Islet of Langerhans (tissue), 1 donor: ENCODE data around the gene AXIN1.
"Not testable (repeated sequence)": the region's sequence is repeated elsewhere in the genome, so short reads cannot be mapped to it uniquely, and the experiment has no call there.

ENCODE experiments used
- FAIRE-seq: peaks from one replicate; lab custom pipeline; 2011; peaks lifted over from hg19 to GRCh38; lab: Jason Lieb, UNC

AXIN1 gene

DNA sequence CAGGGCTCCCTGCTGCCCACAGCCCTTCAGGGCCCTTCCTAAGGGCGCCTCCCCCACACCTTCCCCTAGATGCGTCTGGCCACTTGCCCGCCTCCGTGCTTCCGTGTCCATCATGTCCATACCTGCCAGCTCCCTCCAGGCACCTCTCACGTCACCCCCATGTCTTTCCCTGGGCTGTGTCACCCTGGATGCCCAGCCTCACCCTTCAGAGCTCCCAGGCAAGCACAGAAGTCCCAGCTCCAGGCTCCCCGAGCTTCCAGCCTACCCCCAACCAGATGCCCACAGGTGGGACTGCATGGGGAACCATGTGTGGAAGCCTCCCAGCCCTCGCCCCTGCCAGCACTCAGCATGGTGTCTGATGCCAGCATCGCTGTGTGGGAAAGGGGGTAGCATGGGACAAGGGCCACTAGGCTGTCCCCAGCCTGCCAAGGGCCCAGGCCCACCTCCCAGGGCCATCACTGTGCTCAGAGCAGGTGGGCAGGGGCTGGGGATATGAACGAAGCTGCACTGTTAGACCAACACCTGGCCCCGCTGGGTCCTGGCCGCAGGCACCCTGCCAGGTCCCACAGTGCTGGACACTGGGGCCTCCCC, 1.9 kb upstream of the AXIN1 start:
- no peak for FAIRE-seq

- FAIRE-seq = no peak
Measured at GRCh38 chr16:353404-354290, 1.1 kb upstream of the AXIN1 start.

GRCh38 chr16:351804-352520, 561 bp downstream of the AXIN1 start:
- FAIRE-seq = no peak

DNA sequence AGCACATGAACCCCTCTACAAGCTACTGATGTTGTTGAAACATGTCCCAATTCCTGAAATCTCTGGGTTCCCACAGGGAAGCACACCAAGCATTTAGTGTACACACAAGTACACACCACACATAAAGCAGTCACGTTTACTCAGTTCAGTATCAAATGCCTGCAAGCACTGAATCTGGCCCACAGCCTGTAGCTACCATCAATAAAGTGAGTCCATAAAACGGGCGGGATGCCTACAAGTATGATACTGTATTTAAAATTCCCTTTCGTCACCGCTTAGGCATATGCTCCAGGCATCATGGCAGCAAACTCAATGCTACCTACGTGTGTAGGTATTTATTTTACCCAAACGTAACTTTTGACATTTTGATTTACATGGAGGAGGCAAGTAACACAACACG, 2.3 kb downstream of the AXIN1 start:
- no peak for FAIRE-seq

DNA sequence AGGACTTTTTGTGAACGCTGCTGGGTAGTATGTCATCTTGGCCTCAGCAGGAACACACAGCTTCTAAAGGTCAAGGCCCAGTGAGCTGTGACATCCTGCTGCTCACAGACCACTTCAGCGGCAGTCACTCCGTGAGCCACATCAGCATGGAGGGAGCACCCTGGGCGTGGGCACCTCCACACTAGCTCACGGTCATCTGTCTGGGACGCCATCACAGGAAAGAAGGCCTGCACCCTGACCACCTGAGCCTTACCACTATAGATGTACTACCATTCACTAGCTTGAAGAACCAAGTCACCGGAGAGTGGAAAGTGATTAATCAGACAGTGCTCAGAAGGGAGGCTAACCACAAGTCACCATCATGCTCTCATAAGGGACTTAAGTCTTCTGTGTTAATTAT, 3.3 kb downstream of the AXIN1 start:
- FAIRE-seq = no peak

GRCh38 chr16:348495-348894, 4.0 kb downstream of the AXIN1 start:
- not testable (repeated sequence) for FAIRE-seq

- no peak for FAIRE-seq
Measured at GRCh38 chr16:347203-347602, 5.3 kb downstream of the AXIN1 start.

- no peak for FAIRE-seq
Measured at GRCh38 chr16:346587-346986, 5.9 kb downstream of the AXIN1 start.

DNA sequence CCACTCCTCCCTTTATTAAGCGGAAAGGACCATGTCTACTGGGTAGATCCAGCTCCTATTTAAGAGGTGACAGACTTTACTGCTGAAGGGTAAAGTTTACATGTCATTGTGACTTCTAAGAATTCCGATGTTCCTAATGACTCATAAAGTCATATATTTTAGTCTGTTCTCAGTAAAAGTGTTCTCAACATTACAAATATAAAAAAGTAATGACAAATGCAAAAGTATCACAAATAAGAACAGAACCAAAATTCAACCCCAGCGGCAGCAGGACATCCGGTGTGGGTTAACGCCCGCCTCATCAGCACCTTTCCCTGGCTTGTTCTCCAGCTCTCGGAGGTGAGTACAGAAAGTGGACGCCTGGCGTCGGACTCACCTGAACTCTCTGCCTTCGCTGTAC, 6.8 kb downstream of the AXIN1 start:
- no peak for FAIRE-seq

DNA sequence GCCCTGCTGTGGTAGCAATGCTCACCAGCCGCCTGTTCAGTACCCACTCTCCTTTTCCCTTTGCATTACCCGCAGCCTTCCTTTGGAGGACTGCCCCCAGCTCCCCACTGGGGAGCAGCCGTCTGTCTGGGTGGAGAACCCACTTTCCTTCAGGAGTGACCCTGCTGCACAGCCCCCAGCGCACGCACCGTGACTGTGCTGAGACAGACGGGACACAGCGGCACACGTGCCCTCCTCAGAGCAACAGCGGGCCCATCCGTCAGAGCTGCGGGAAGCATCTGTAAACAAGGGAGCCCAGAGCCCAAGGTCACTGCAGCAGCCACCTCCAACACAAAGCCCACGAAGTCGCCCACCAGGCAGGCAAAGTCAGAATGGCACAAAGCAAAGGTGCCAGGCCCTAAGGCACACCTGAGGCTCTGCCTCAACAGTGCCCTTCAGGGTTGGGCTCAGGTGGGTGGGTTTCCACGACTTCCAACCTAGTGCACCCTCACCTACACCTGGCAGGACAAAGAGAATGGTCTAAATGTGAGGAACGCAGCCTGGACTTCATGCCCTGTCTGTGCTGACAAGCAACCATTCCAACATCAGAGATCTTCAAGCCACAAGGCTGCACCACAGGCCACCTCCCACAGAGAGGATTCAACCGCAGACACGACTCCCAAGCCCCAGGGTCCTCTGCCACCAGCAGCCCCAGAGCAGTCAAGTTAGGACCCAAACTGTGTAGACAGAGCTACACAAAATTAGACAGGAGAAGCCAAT, 9.9 kb downstream of the AXIN1 start:
- FAIRE-seq = no peak

DNA sequence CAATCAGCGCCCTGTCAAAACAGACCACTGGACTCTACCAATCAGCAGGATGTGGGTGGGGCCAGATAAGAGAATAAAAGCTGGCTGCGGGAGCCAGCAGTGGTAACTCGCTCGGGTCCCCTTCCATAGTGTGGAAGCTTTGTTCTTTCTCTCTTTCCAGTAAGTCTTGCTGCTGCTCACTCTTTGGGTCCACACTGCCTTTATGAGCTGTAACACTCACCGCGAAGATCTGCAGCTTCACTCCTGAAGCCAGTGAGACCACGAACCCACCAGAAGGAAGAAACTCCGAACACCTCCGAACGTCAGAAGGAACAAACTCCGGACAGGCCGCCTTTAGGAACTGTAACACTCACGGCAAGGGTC, 10.6 kb downstream of the AXIN1 start:
- FAIRE-seq = not testable (repeated sequence)

DNA sequence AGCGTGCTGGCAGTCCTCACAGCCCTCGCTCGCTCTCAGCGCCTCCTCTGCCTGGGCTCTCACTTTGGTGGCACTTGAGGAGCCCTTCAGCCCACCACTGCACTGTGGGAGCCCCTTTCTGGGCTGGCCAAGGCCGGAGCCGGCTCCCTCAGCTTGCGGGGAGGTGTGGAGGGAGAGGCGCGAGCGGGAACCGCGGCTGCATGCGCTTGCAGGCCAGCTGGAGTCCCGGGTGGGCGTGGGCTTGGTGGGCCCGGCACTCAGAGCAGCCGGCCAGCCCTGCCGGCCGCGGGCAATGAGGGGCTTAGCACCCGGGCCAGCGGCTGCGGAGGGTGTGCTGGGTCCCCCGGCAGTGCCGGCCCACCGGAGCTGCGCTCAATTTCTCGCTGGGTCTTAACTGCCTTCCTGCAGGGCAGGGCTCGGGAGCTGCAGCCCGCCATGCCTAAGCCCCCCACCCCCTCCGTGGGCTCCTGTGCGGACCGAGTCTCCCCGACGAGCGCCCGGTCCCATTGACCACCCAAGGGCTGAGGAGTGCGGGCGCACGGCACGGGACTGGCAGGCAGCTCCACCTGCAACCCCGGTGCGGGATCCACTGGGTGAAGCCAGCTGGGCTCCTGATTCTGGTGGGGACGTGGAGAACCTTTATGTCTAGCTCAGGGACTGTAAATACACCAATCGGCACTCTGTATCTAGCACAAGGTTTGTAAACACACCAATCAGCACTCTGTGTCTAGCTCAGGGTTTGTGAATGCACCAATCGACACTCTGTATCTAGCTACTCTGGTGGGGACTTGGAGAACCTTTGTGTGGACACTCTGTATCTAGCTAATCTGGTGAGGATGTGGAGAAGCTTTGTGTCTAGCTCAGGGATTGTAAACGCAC, 11.2 kb downstream of the AXIN1 start:
- not testable (repeated sequence) for FAIRE-seq

DNA sequence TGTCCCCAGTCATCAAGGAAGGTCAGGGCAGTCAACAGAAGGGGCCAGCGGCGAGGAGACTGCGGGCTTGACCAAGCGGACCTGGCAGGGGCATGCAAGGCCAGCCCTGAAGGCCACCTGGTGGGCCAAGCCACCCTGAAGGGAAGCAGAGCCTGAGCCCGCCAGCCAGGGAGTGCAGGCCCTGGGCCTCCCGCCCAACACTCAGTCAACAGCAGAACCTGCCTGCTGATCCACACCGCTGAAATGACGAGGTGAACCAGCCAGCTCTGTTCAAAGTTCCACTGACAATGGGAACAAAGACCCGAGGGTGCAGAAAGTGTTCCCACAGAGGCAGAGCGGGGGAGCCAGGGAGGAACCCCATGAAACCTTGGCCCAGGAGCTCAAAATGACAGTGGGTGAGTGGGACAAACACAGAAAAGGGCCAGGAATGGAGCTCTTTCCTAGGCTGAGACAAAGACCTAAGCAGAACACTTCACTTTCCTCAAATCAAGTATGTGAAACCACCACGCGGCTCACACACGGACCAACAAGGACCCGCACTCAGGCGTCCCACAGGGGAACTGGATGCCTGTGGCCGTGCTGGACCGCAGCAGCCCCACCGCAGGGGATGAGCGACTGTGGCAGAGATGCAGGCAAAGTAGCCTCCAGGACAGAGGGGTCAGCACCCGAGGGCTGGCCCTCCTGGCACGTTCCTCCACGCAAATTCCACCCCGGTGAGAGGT, 12.0 kb downstream of the AXIN1 start:
- no peak for FAIRE-seq

DNA sequence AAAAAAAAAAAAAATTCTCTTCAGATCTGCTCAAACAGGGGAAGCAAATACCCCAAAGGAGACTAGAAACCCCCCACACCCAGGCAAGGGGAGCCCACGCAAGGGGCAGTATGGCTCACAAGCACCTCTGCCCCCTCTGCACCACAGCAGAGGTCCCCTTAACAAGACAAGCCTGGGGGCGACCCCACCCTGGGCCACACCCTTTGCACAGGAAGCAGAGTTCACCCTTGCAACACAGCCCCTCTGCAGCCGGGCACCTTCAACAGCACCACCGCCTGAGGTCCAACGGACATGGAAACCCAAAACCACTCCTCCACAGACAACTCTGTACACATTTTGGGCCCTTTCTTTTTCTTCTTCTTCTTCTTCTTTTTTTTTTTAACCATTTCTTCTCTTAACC, 12.8 kb downstream of the AXIN1 start:
- FAIRE-seq = no peak

- FAIRE-seq = no peak
Measured at GRCh38 chr16:337975-338575, 14.4 kb downstream of the AXIN1 start.

DNA sequence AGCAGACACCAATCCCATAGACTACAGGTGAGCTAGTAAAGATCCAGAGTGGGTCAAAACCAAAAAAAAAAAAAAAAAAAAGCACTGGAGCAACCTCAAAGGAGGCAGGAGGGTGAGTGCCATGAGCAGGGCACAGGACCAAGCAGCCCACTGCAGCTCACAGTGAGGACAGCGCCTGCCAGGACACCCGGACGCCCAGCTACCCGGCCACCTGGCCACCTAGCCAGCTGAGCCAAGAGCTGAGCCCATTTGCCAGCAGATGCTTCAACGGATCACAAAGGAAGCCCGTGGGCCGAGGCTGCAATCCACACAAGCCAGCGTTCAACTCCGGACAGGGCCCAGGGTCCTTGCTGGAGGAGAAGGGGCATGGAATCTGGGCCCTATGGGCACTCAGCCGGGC, 15.1 kb downstream of the AXIN1 start:
- FAIRE-seq = no peak

GRCh38 chr16:336269-336668, 16.3 kb downstream of the AXIN1 start:
- no peak for FAIRE-seq

- FAIRE-seq = not testable (repeated sequence)
Measured at GRCh38 chr16:334861-335632, 17.5 kb downstream of the AXIN1 start.

DNA sequence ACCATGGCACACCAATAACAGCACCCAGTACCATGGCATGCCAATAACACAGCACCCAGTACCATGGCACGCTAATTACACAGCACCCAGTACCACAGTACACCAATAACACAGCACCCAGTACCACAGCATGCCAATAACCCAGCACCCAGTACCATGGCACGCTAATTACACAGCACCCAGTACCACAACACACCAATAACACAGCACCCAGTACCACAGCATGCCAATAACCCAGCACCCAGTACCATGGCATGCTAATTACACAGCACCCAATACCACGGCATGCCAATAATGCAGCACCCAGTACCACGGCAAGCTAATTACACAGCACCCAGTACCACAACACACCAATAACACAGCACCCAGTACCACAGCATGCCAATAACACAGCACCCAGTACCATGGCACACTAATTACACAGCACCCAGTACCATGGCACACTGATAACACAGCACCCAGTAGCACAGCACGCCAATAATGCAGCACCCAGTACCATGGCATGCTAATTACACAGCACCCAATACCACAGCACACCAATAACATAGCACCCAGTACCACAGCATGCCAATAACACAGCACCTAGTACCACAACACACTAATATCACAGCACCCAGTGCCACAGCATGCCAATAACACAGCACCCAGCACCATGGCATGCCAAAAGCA, 18.2 kb downstream of the AXIN1 start:
- not testable (repeated sequence) for FAIRE-seq
